Right ventricle myocardium inferior (tissue), 1 donor: ENCODE data around the gene ATP11A. TPM values are rescaled to one million over a fixed set of nuclear protein-coding genes. Genes with fewer than 3 reads are reported as not detected.
A peak's percentile ranks its signal among the peaks of the same experiment; 100 is the strongest.
"Not testable (repeated sequence)": the region's sequence is repeated elsewhere in the genome, so short reads cannot be mapped to it uniquely, and the experiment has no call there.

Source experiments
- ATAC-seq: fragments of 200-7000 bp; cut with Tn5 transposase; one replicate; pipeline ENCODE4 v1.9.1; 2020; ENCODE audit warnings: mild to moderate bottlenecking, moderate library complexity
- DNase-seq: peaks from one replicate; pipeline ENCODE4 v3.0.0; 2021; ENCODE audit errors: missing footprints
- intact Hi-C: fragments of 100-400 bp; cut with DNase I; formaldehyde crosslinking; loops from one replicate; pipeline ENCODE4 v1.11.0; 2022
- total RNA-seq: library from RNA; stranded (reverse); fragmentation: NEBNext Ultra II Directional; extraction: Animal tissue kit (Norgen Biotek cat#: 25700); gene quantifications from one replicate; pipeline ENCODE4 v1.2.1, GENCODE V29; 2021
- donor health status: DM: no; HTN: yes; CAD: no; lungs with severe emphysema.

Gene ATP11A
- total RNA-seq, 1 donor from 2014 or later, result 89.9 TPM

DNA sequence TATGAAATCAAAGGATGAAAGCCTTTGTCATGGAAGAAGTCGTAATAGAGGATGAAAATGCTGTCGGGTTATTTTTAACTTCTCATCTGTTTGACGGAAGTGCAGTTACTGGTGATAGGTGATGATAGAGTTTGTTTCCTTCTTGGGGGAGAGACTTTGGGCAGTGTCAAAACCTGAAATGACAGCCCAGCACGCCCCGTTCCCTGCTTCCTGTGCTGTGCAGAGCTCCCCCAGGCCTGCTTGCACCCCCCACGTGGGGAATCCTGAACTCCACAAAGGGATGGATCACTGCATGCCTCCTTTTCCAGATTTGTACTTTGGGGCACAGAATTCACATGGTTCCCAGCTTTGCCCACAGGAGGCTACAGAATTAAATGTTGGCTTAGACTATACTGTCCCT, 102.7 kb downstream of the ATP11A start:
- DNase-seq, result no peak
- intact Hi-C loops, result no loop called here
- ATAC-seq, result no peak

DNA sequence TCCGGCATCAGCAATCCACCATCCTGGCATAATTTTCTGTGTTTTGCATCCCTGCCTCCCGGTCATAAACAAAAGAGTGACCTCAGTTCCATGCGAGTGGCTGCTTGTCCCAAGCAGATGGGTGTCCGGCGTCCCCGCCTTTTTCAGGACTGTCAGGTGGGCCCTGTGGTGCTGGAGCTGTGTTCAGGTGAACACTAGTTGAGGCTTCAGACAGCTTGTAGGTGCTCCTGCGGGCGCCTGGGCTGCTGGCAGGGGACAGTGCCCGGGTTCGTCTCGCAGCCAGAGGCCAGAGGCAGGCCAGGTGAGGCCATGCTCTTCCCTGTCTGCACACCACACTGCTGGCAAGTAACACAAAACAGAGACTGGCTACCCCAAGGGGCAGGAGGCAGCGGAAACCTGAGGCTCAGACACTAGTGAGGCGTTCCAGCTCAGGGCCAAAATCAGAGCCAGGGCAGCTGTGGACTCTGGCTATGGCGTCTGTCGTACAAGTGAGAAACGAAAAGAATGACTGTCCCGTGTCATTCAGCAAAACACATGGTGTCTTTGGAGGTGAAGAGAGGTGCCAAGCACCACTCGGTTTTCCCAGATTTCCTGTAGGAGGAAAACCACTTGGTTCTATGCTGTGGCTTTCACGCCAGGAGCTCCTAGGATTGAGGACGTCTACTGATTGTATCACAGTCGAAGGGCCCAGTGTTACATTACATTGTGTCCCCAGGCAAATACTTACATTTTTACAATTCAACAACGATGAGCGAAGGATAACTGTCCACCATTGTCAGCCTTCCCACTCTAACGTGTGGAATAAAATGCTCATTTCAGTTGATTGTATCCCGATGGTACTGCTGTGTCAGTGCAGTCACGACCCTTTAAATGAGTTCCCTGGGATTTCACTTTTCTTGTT, 104.0 kb downstream of the ATP11A start:
- DNase-seq (no peak), ATAC-seq (no peak)
- intact Hi-C loops, result no loop called here

DNA sequence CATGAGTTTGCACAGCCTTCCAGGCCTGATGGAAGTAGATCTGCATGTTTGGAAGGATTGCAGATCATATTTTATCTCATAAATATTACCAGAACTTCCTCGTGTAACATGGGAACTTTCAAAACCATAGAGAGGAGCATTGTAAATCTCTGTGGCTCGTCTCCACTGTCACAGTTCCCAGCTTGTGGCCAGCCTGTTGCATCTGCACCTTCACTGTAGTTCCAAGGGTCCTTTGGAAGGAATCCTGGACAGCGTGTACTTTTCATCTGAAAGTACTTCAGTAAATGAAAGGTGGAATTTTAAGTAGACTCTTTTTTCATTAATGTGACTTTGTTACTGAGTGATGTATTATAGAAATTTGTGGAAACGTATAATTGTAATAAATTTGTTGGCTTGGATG, 105.4 kb downstream of the ATP11A start:
- intact Hi-C loops, result no loop called here
- no peak for DNase-seq
- no peak for ATAC-seq

DNA sequence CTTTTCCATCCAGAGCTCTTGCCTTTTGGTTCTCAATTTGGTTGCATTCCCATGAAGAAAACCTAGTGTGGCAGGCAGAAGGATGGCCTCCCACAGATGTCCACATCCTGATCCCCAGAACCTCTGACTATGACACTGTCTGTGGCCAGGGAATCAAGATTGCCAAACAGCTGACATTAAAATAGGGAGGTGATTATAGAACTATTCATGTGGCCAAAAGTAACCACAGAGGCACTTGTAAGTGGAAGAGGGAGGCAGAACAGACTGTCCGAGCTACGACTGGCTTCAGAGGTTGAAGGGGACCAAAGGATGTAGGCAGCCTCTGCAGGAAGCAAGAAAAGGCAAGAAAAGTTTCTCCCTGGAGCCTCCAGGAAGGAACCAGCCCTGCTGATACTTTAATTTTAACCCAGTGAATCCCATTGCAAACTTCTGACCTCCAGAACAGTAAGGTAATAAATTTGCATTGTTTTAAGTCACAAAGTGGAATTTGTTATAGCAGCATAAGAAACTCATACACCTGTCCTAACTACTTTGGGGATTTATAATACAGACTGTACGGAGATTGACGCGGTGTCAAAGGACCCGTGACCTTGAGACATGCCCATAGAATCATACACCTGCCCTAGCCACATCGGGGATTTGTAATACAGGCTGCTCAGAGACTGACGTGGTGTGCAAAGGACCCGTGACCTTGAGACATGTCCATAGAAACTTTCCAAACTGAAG, 106.5 kb downstream of the ATP11A start:
- ATAC-seq (no peak), DNase-seq (no peak)
- intact Hi-C loops, result no loop called here

DNA sequence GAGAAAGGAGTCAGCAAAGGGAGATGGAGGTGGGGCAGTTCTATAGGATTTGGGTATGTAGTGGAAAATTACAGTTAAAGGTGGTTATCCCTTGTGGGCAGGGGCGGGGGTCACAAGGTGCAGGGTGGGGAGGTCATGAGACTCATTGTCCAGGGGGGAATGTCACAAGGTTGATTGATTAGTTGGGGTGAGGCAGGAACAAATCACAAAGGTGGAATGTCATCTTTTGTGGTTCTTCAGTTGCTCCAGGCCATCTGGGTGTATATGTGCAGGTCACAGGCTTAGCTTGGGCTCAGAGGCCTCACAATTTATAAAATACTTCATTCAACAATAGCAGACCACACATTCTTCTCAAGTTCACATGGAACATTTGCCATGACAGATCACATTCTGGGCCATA, 109.6 kb downstream of the ATP11A start:
- ATAC-seq (no peak), DNase-seq (no peak)
- intact Hi-C loops, result no loop called here

DNA sequence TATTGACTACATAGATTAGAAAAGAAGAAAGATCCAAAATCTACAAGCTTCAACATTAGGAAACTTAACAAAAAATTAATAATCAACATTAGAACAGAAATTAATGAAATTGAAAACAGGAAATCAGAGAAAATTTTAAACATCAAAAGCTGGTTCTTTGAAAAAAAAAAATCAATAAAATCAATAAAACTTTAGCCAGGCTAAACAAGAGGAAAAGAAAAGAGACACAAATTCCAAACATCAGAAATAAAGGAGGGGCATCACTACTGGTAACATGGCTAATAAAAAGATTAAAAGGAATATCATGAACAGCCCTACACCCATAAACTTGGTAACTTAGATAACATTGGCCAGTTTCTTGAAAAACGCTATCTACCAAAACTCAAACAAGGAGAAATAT, 110.2 kb downstream of the ATP11A start:
- intact Hi-C loops, result no loop called here
- ATAC-seq, result no peak
- no peak for DNase-seq

DNA sequence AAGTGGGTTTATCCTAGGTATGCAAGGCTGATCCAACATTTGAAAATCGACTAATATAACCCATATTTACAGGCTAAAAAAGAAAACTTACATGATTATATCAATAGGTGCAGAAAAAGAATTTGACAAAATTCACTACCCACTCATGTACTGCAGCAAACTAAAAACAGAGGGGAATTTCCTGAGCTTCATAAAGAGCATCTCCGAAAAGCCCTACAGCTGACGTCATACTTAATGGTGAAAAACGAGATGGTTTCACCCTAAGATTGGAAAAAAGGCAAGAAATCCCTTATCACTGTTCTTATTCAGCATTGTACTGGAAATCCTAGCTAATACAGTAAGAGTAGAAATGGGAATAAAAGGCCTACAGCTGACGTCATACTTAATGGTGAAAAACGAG, 111.0 kb downstream of the ATP11A start:
- intact Hi-C loops, DNase-seq, ATAC-seq: not testable (repeated sequence)

DNA sequence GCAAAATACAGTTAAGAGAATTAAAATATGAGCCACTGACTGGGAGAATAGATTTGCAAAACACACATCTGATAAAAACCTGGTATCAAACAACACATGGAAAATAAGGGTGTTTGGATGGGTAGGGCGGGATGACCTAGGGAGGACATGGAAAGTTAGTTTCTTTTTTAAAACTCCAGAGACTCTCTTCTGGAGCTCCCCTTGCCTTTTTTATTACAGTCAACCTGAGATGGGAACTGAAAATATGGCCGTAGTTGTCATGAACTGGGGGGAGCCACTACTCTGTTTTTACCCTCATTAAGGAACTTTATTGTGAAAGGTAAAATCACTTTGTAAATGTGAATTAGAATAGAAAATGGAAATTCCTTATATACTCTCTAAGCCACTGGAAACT, 113.0 kb downstream of the ATP11A start:
- no peak for ATAC-seq
- intact Hi-C loops, result no loop called here
- DNase-seq, result no peak

DNA sequence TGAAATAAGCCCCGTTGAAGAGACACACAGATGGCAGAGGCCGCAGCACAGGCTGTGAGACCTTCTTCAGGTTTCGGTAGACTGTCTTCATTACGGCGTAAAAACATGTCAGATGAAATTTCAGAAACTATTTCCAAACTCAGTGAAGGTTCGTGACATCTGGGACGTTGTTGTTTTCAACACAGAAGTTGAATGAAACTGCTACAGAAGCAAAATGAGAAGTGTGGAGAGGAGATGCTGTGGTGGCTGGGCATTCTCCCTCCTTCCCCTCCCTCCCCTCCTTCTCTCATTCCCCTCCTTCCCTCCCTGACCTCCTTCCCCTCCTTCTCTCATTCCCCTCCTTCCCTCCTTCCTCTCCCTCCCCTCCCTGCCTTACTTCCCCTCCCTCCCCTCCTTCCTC, 113.6 kb downstream of the ATP11A start:
- no peak for ATAC-seq
- intact Hi-C loops, result no loop called here
- no peak for DNase-seq

DNA sequence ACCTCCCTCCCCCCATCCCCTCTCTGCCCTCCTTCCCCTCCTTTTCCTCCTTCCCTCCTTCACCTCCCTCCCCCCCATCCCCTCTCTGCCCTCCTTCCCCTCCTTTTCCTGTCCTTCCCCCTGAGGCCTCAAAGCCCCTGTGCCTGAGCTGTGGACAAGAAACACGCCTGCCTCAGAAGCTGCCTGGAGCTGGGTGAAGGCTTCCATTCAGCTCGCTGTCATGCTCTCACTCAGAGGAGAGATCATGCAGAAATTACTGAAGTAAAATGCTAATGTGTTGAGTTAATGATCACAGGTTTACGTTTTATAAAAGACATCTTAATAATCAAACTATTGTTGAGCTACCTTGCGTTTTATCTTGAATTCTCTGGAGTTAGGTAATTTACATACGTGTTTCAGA, 114.5 kb downstream of the ATP11A start:
- no peak for ATAC-seq
- DNase-seq, result no peak
- intact Hi-C loops, result no loop called here

DNA sequence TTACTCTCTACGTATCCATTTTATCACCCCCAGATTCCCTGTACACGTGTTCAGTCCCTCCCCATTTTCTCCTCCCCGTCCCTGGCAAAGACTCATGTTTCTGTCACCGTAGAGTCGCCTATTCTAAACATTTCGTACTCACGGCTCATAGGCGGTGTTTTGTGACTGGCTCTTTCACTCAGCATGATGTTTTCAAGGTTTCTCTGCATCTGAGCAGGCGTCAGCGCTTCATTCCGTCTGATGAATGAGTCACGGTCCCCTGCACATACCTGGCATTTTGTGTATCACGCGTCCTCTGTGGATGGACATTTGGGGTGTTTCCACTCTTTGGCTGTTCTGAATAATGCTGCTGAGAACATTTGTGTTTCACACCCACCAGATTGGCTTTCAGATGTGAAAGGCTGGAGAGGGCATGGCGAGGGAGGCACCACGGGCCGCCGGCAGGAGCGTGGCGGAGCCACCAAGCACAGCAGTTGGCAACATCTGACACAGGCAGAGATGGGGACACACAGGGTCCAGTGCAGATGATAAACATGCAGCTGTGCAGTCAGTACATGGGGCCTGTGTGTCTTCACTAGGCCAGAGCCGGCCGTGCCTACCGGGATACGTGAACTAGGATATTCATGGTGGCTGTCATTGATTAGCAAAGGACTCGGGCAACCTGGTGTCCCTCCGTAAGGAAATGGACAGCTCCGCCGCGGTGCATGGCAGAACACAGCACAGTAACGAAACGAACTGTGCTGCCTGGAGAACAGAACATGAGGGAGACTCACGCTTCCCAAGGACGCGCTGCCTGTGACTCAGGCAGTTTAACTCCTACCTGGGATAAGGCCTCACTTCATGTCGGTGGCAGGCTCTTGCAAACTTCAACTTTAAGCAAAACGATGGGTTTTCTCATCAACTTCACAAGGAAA, 117.2 kb downstream of the ATP11A start:
- ATAC-seq, result no peak
- intact Hi-C loops, result no loop called here

DNA sequence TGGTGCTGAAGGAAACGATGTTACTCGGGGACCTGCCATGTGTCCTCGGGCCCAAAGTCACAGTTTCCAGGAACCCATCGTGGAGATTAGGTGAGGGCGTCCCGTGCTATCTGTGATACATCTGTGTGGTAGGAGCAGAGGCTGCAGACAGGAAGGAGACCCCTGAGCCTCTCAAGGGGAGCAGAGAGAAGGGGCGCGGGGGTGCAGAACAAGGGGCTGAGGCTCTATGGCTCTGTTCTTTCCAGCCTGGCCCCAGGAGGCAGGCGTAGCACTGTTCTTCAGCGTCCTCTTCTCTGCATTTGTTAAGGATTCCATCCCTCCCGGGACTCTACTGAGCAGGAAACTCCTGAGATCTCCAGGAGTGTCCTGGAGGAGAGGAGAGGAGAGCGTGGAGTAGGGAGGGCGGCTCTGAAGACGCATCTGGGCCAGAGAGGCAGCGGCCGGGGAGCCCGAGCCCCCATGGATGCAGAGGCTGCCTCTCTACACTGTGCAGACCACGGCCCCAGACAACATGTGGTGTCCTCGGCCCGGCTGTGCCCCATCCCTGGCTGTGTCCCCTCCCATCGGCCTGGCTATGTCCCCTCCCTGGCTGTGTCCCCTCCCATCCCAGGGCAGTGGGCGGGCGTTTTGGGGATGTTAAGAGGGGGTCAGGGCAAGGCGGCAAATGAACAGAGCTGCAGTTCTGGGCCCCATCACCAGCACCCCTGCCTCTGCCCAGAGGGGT, 118.0 kb downstream of the ATP11A start:
- ATAC-seq, result peak; percentile 13
- no peak for DNase-seq
- intact Hi-C loops, result no loop called here

More for the DNA sequence above, 117.2 kb downstream of the ATP11A start:
- DNase-seq, result peak; percentile 59

DNA sequence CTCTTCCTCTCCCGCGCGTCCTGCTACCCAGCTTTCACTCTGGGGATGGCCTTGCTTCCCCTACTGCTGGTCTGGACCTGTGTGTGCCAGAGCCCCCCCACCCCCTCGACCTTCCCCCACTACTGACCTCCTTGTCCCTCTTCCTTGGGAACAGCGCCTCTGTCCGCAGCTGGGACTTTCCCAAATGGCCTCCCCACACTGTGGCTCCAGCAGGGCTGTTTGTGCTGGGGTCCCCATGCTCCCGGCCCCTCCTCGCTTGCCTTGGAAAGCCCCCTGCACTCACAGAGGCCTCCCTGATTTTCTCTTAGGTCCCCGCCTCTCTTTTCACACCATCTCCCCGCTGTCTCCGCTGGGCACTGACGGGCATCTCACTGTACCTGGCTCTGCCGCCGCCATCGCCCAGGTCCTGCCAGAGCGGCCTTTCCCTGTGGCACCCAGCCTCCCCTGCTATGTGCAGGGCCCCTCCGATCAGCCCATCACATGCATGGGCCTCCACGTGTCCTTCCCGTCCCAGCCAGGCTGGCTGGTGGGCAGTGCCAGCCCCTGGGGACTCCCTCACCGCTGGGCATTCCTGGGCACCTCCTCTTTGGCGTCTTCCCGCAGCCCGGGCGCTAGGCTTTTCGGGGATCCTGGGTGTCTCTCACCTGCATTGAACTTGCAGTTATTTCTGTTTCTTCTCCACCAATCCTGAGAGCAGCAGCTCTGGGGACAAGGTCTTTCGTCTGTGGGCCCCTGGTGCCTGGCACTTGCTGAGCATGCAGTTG, 118.7 kb downstream of the ATP11A start:
- intact Hi-C loops, result no loop called here
- peak; percentile 46 for DNase-seq
- ATAC-seq, result no peak

DNA sequence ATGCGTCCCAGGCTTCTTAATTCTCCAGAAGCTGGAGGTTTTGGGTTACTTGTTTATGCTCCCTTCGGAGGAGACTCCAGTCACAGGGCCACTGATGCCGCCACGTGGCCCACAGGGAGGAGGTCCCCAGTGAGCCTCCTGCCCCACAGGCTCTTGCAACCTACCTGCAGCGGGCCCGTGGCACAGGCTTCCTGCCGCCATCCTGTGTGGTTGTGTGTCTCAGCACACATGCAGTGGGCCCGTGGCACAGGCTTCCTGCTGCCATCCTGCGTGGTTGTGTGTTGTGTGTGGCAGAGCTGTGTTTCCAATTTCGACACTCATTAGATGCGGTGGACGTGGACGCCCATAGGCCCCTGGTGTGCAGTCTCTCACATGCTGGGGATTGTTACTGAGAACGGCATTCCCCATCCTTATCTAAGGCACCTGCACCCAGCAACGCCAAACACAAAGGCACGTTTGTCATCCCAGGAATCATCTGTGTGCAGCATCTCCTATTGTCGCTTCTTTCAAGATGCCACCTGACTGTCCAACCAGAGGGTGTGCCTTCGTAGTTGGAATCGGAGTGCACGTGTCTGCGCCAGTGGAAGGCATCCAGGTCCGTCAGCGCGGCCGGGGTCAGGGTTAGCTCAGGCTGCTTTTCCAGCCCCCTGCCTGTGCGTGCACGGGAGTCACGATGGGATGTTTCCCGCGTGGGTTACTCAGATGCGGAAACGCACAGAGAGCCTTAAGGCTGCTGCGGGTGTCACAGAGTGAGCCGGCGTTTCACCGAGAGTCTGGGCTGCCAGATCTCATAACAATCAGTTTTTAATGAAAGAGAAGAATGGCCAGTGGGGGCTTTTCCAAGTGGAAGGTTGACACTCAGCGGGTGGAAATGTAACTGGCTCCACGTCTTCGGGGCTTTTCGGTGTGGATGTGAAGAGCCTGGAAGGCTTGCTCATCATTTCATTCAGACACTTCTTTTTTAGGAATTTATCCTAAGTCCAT, 119.8 kb downstream of the ATP11A start:
- no peak for ATAC-seq
- intact Hi-C loops, result loop anchor here (10.0 kb wide), 1 partner anchor 125 kb away; no protein-coding TSS in a partner anchor

DNA sequence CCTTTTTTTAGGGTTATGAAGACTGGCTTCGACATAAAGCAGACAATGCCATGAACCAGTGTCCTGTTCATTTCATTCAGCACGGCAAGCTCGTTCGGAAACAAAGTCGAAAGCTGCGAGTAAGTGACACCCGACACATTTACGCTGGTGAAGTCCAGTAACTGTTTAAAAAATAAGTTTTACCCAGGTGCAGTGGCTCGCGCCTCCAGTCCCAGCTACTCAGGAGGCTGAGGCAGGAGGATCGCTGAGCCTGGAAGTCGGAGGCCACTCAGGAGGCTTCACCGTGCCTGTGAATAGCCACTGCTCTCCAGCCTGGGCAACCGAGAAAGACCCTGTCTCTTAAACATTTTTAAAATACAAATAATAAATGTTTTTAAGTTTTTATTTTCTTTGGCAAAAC, 120.8 kb downstream of the ATP11A start:
- DNase-seq, result no peak
- intact Hi-C loops, result loop anchor here (10.0 kb wide), 1 partner anchor 126 kb away; no protein-coding TSS in a partner anchor
- ATAC-seq, result no peak

More for the DNA sequence above, 119.8 kb downstream of the ATP11A start:
- peak; percentile 45 for DNase-seq

DNA sequence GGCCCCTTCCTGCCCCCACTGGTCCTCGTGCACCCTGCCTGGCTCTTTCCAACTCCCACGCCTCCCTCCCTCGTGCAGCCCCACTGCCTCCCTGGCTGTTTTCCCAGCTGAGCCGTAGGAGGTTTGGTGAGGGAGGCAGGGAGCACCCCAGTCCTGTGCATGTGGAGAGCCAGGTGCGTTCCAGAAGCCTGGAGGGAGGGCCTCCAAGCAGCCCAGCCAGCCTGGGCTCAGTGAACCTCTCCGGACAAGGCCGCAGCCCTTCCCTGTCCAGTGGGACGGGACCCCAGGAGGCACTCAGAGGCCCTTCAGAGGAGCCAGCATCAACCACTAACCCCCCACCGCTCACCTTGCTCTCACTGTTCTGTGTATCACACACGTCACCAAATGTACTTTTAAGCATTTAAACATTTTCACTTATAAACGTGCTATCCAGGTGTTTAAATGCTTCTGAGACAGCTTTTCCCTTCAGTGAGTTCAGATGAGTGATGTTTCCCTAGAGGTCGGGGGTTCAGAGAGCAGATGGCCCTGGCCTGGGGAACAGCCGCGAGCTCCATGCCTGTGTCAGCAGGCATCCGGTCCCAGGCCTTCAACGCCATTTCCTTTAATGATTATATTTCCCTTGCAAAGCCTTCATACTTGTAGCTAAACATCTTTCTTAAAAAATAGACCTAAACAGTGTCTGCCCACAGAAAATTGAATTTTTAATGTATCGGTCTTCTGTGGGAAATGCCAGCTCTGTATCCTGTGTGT, 122.6 kb downstream of the ATP11A start:
- no peak for ATAC-seq
- DNase-seq, result no peak
- intact Hi-C loops, result loop anchor here (10.0 kb wide), 1 partner anchor 128 kb away; no protein-coding TSS in a partner anchor
